HepG2 (cell line): ENCODE data around the gene ADSS1. TPM values are rescaled to one million over a fixed set of nuclear protein-coding genes. Genes with fewer than 3 reads are reported as not detected.
A peak's percentile ranks its signal among the peaks of the same experiment; 100 is the strongest.

ENCODE experiments used
- ATAC-seq: fragments of 200-7000 bp; cut with Tn5 transposase; 3 replicates; pipeline ENCODE4 v1.9.1; 2020; ENCODE audit warnings: mild to moderate bottlenecking, moderate library complexity
- BruUV-seq: library from RNA; stranded (reverse); fragments of 400-500 nt; replicated peaks from 2 replicates; lab custom pipeline; 2021; lab: Mats Ljungman, UMichigan
- CTCF ChIA-PET: fragments of 300-600 bp; formaldehyde crosslinking; extraction: SDS; loops from one replicate; lab custom pipeline; 2021; ENCODE audit warnings: low total read pairs, inconsistent platforms, low intra/inter-chr PET ratio; lab: Yijun Ruan, JAX
- POLR2A ChIA-PET: fragments of 350-600 bp; sonication (Branson Sonifier 250); formaldehyde crosslinking; loops from one replicate; lab custom pipeline; 2020; ENCODE audit warnings: antibody characterized with exemption, inconsistent platforms; lab: Yijun Ruan, JAX
- DNase-seq: peaks from one replicate; pipeline ENCODE4 v3.0.0-alpha.2; 2015; ENCODE audit warnings: low spot score
- FAIRE-seq: peaks from 3 replicates; lab custom pipeline; 2011; peaks lifted over from hg19 to GRCh38; lab: Jason Lieb, UNC
- H2AFZ ChIP-seq: one replicate; pipeline ENCODE4 v1.6.1; 2011; ENCODE audit warnings: low read length, inconsistent platforms
- H3K27ac ChIP-seq: fragments of 300-600 bp; 3 replicates; pipeline ENCODE4 v1.8.0; 2011; ENCODE audit warnings: mixed run types, mild to moderate bottlenecking, mixed read lengths, low read length, inconsistent platforms; ENCODE audit not compliant: insufficient read depth; ENCODE audit errors: extremely low read length
- H3K27me3 ChIP-seq, 2 experiments: fragments of 200-600 bp in 1 of 2; 2 replicates in 1 of 2; 3 replicates in 1 of 2; pipeline versions ENCODE4 v1.6.0 to v1.8.0; 2011; ENCODE audit warnings: low read length in 2 of 2, mild to moderate bottlenecking in 2 of 2, moderate library complexity in 2 of 2, inconsistent platforms in 1 of 2; ENCODE audit not compliant: insufficient read depth in 2 of 2, control insufficient read depth in 1 of 2
- H3K36me3 ChIP-seq, 2 experiments: fragments of 200-600 bp in 1 of 2; replicated peaks in 1 of 2; 2 replicates in 1 of 2; 3 replicates in 1 of 2; pipeline versions ENCODE4 v1.5.1 to v1.8.0; 2011; ENCODE audit warnings: low read length in 2 of 2, inconsistent platforms in 1 of 2; ENCODE audit not compliant: insufficient read depth in 2 of 2, control insufficient read depth in 1 of 2
- H3K4me1 ChIP-seq: 2 replicates; pipeline ENCODE4 v1.5.1; 2012; ENCODE audit warnings: low read length, inconsistent platforms; ENCODE audit not compliant: insufficient read depth
- H3K4me2 ChIP-seq: 2 replicates; pipeline ENCODE4 v1.6.0; 2011; ENCODE audit warnings: low read depth, low read length, inconsistent platforms
- H3K4me3 ChIP-seq, 3 experiments: fragments of 200-600 bp in 1 of 3; sonication (generic), shearing (Covaris generic) in 1 of 3; replicated peaks in 1 of 3; 2 replicates each; pipeline ENCODE4 v1.5.1; 2011 to 2016; ENCODE audit warnings: low read length in 3 of 3, inconsistent platforms in 2 of 3, low read depth in 2 of 3, mild to moderate bottlenecking in 2 of 3, control low read depth in 1 of 3, mixed read lengths in 1 of 3; ENCODE audit not compliant: insufficient read depth in 1 of 3
- H3K79me2 ChIP-seq: one replicate; pipeline ENCODE4 v1.6.1; 2011; ENCODE audit warnings: low read length, inconsistent platforms; ENCODE audit not compliant: insufficient read depth
- H3K9ac ChIP-seq: 2 replicates; pipeline ENCODE4 v1.6.0; 2011; ENCODE audit warnings: mild to moderate bottlenecking, low read depth, low read length, inconsistent platforms; ENCODE audit not compliant: insufficient read depth
- H3K9me3 ChIP-seq: 2 replicates; pipeline ENCODE4 v1.5.1; 2012; ENCODE audit warnings: mild to moderate bottlenecking, low read length
- H4K20me1 ChIP-seq: 2 replicates; pipeline ENCODE4 v1.6.0; 2011; ENCODE audit warnings: inconsistent platforms, mild to moderate bottlenecking, low read length, moderate library complexity; ENCODE audit not compliant: insufficient read depth
- AGO1 ChIP-seq: fragments of 200-400 bp; formaldehyde crosslinking; IDR thresholded peaks from 2 replicates; pipeline ENCODE4 v1.6.1; 2017; ENCODE audit warnings: mild to moderate bottlenecking, low read depth, low read length, moderate library complexity; ENCODE audit not compliant: poor library complexity, severe bottlenecking
- AGO2 ChIP-seq: fragments of 200-400 bp; formaldehyde crosslinking; optimal IDR thresholded peaks from 2 replicates; pipeline ENCODE3; 2017; ENCODE audit warnings: mild to moderate bottlenecking, low read depth, low read length, moderate library complexity
- AKAP8 ChIP-seq: sonication (generic); formaldehyde crosslinking; IDR thresholded peaks from 2 replicates; pipeline ENCODE4 v1.5.1; 2020; ENCODE audit warnings: mild to moderate bottlenecking, missing genetic modification reagents
- HNF4G ChIP-seq, 2 experiments: sonication (generic) in 1 of 2; formaldehyde crosslinking in 1 of 2; IDR thresholded peaks; 2 replicates each; pipeline versions ENCODE4 v1.4.0 to v1.6.1; 2011 to 2020; ENCODE audit warnings: borderline replicate concordance in 2 of 2, low read depth in 2 of 2, mild to moderate bottlenecking in 2 of 2, low read length in 1 of 2, missing genetic modification reagents in 1 of 2, moderate library complexity in 1 of 2
- NKX3-1 ChIP-seq: sonication (generic); formaldehyde crosslinking; IDR thresholded peaks from 2 replicates; pipeline ENCODE4 v1.5.0; 2020; ENCODE audit warnings: missing genetic modification reagents
- NONO ChIP-seq, 2 experiments: fragments of 450-650 bp in 1 of 2; sonication (generic) in 1 of 2; formaldehyde crosslinking in 1 of 2; IDR thresholded peaks in 1 of 2; conservative IDR thresholded peaks in 1 of 2; 2 replicates each; pipeline versions ENCODE4 v1.6.1 to v1.8.0; 2017 to 2022; ENCODE audit warnings: mild to moderate bottlenecking in 1 of 2, missing genetic modification reagents in 1 of 2, moderate library complexity in 1 of 2
- NR2F1 ChIP-seq, 2 experiments: fragments of 450-650 bp in 1 of 2; formaldehyde crosslinking in 1 of 2; IDR thresholded peaks; 2 replicates each; pipeline versions ENCODE4 v1.5.0 to v1.6.1; 2016 to 2020; ENCODE audit warnings: mild to moderate bottlenecking in 1 of 2, missing compliant biosample characterization in 1 of 2, missing genetic modification reagents in 1 of 2, moderate library complexity in 1 of 2
- PRPF4 ChIP-seq: fragments of 200-400 bp; formaldehyde crosslinking; IDR thresholded peaks from 2 replicates; pipeline ENCODE4 v1.6.1; 2016; ENCODE audit warnings: low read length, low read depth; ENCODE audit not compliant: poor library complexity, severe bottlenecking
- TRIM22 ChIP-seq: fragments of 450-650 bp; IDR thresholded peaks from 2 replicates; pipeline ENCODE4 v1.6.1; 2017
- ZBTB33 ChIP-seq: sonication (generic); formaldehyde crosslinking; IDR thresholded peaks from 2 replicates; pipeline ENCODE4 v1.4.0; 2020; ENCODE audit warnings: missing genetic modification reagents
- ZC3H13 ChIP-seq: sonication (generic); formaldehyde crosslinking; IDR thresholded peaks from 2 replicates; pipeline ENCODE4 v1.8.1; 2023; ENCODE audit warnings: mild to moderate bottlenecking, missing genetic modification reagents, moderate library complexity
- ZNF30 ChIP-seq: sonication (generic); formaldehyde crosslinking; IDR thresholded peaks from 2 replicates; pipeline ENCODE4 v1.5.0; 2020; ENCODE audit warnings: mild to moderate bottlenecking, missing genetic modification reagents
- ZNF496 ChIP-seq: sonication (generic); formaldehyde crosslinking; IDR thresholded peaks from 2 replicates; pipeline ENCODE4 v1.8.1; 2023; ENCODE audit warnings: mild to moderate bottlenecking, moderate library complexity, missing genetic modification reagents; ENCODE audit not compliant: insufficient replicate concordance
- ZNF546 ChIP-seq: sonication (generic); formaldehyde crosslinking; conservative IDR thresholded peaks from 2 replicates; pipeline ENCODE4 v1.8.1; 2023; ENCODE audit warnings: mild to moderate bottlenecking, missing genetic modification reagents
- ZNF709 ChIP-seq: sonication (generic); formaldehyde crosslinking; IDR thresholded peaks from 2 replicates; pipeline ENCODE4 v1.5.0; 2020; ENCODE audit warnings: mild to moderate bottlenecking, missing genetic modification reagents
- ZNF761 ChIP-seq: sonication (generic); formaldehyde crosslinking; conservative IDR thresholded peaks from 2 replicates; pipeline ENCODE4 v1.4.0; 2020; ENCODE audit warnings: mild to moderate bottlenecking, missing genetic modification reagents
- ZNF768 ChIP-seq: sonication (generic); formaldehyde crosslinking; IDR thresholded peaks from 2 replicates; pipeline ENCODE4 v1.4.0; 2020; ENCODE audit warnings: missing genetic modification reagents
- ZNF850 ChIP-seq: sonication (generic); formaldehyde crosslinking; conservative IDR thresholded peaks from 2 replicates; pipeline ENCODE4 v1.9.0; 2021; ENCODE audit warnings: mild to moderate bottlenecking, missing genetic modification reagents
- WGBS: methylation state at CpG from one replicate; pipeline ENCODE4 v1.1.6; 2017; ENCODE audit warnings: low lambda C conversion rate; 5-methylcytosine and 5-hydroxymethylcytosine counted together
- in situ Hi-C: cut with HindIII; loops from 2 replicates; pipeline ENCODE4 v1.10.0; 2017; ENCODE audit warnings: low pct_unique_long_range_greater_than_20kb; ENCODE audit not compliant: extremely low pct_ligation_motif_present
- intact Hi-C: fragments of 100-400 bp; cut with micrococcal nuclease; formaldehyde crosslinking; loops from one replicate; pipeline ENCODE4 v1.10.0; 2022; ENCODE audit not compliant: unreplicated experiment
- polyA plus RNA-seq, 8 experiments: library from polyadenylated mRNA; depleted of rRNA in 3 of 8; stranded (reverse) in 7 of 8; unstranded in 1 of 8; fragments of >200 nt; fragmentation: Illumina TruSeq in 4 of 8; extraction: Trizol in 4 of 8; gene quantifications; 2 replicates each; pipeline versions ENCODE4 v1.2.1 to v1.2.3, GENCODE V29; 2011 to 2016; ENCODE audit warnings: low read depth in 4 of 8, missing spikeins in 1 of 8, mixed read lengths in 1 of 8; ENCODE audit not compliant: insufficient read depth in 1 of 8
- total RNA-seq, 5 experiments: library from RNA; depleted of rRNA; stranded (reverse); fragments of >200 nt; fragmentation: Illumina TruSeq; extraction: Trizol; gene quantifications; 2 replicates each; pipeline ENCODE4 v1.2.3, GENCODE V29; 2016; ENCODE audit warnings: low read depth in 1 of 5

Gene ADSS1
- total and polyA plus RNA-seq, 2 of the 13 experiments (the other 11 are each of a cell fraction or from before 2014, with no cell fraction given), result 1.0 to 36.7 TPM

GRCh38 chr14:104751539-104752422 lies 27.8 kb downstream of the ADSS1 start:
- peak overlapping the region; percentile 82 for H3K27ac ChIP-seq
- H3K9me3 ChIP-seq, result no peaks in the 10 kb centered on the region
- peak overlapping the region; percentile 90 for H3K4me2 ChIP-seq
- H3K36me3 ChIP-seq, result peaks cover 5 to 12% of the 10 kb centered on the region in 2 experiments; a peak in 3 of 5 replicates
- in situ Hi-C loops, result no loop called here
- WGBS, result 88% methylated on average over 47 of the region's 90 CpGs
- H3K4me1 ChIP-seq, result peaks cover 78% of the 10 kb centered on the region
- FAIRE-seq (no peak), ATAC-seq (no peak), DNase-seq (no peak)
- BruUV-seq, result no TSS peak
- peaks cover 16% of the 10 kb centered on the region for H4K20me1 ChIP-seq
- H3K79me2 ChIP-seq, result peaks cover 38% of the 10 kb centered on the region
- no peaks in the 10 kb centered on the region for H3K27me3 ChIP-seq
- H2AFZ ChIP-seq, result no peak overlapping the region
- H3K4me3 ChIP-seq, result peak overlapping the region; percentile 18 to 94 (median 42); a peak in 4 of 6 replicates
- intact Hi-C loops, result loop anchor here (2.0 kb wide), 1 partner anchor 15 kb away; no protein-coding TSS in a partner anchor
- CTCF ChIA-PET, result no interaction called here
- H3K9ac ChIP-seq, result peak overlapping the region; percentile 73
- POLR2A ChIA-PET, result interaction anchor here (0.5 to 4.8 kb wide), 19 partner anchors 9 to 537 kb away, joined by 3 to 72 read pairs (median 7); partner anchors contain the start of genes ADSS1, CDCA4, CEP170B and ZBTB42
- no peak for TF ChIP-seq ZNF496 (CRISPR knock-in tag)
- no peak for TF ChIP-seq NKX3-1
- no peak for TF ChIP-seq TRIM22
- no peak for TF ChIP-seq HNF4G (IDR thresholded peaks at IDR 0.05; ENCODE audit: borderline replicate concordance, low read depth, low read length)
- no peak for TF ChIP-seq HNF4G (CRISPR knock-in tag; IDR thresholded peaks at IDR 0.05; ENCODE audit: borderline replicate concordance, low read depth)
- TF ChIP-seq ZNF30 (CRISPR knock-in tag), result no peak; the same call in 1 of the 2 replicates
- peak; percentile 69 for TF ChIP-seq AKAP8 (CRISPR knock-in tag)
- peak; percentile 35 for TF ChIP-seq AGO2
- TF ChIP-seq ZNF546 (CRISPR knock-in tag), result 0 out of 2 replicates have a peak, but pooled peaks have one; percentile 9
- TF ChIP-seq ZNF768 (CRISPR knock-in tag), result peak; percentile 24; the same call in 1 of the 2 replicates
- TF ChIP-seq ZC3H13 (CRISPR knock-in tag), result peak; percentile 50; the same call in 1 of the 2 replicates
- TF ChIP-seq ZNF850 (CRISPR knock-in tag), result peak; percentile 99
- TF ChIP-seq NONO (IDR thresholded peaks at IDR 0.05), result no peak
- 0 out of 2 replicates have a peak, but pooled peaks have one; percentile 30 for TF ChIP-seq NONO (CRISPR knock-in tag; conservative IDR thresholded peaks at IDR 0.05)
- no peak for TF ChIP-seq ZNF761 (CRISPR knock-in tag)
- TF ChIP-seq NR2F1 (CRISPR knock-in tag; IDR thresholded peaks at IDR 0.05), result no peak
- peak; percentile 56; the same call in 1 of the 2 replicates for TF ChIP-seq ZBTB33 (CRISPR knock-in tag)
- TF ChIP-seq AGO1, result peak; percentile 55
- TF ChIP-seq ZNF709, result 0 out of 2 replicates have a peak, but pooled peaks have one; percentile 35
- peak; percentile 13 for TF ChIP-seq PRPF4
